K562 (cell line): Measurements from ENCODE around the gene ERC2. TPM values are rescaled to one million over a fixed set of nuclear protein-coding genes. Genes with fewer than 3 reads are reported as not detected.

Experiments
- ATAC-seq: fragments of 200-7000 bp; cut with Tn5 transposase; 3 replicates; pipeline ENCODE4 v1.9.1; 2020; ENCODE audit warnings: moderate library complexity
- BruUV-seq: library from RNA; stranded (reverse); fragments of 400-500 nt; replicated peaks from 2 replicates; lab custom pipeline; 2021; lab: Mats Ljungman, UMichigan
- CTCF ChIA-PET: fragments of 300-600 bp; formaldehyde crosslinking; extraction: SDS; loops from one replicate; lab custom pipeline; 2021; ENCODE audit warnings: low intra/inter-chr PET ratio; lab: Yijun Ruan, JAX
- POLR2A ChIA-PET: fragments of 300-600, 350-650 bp; sonication (Branson Sonifier 250); formaldehyde crosslinking; extraction: SDS; loops from one replicate; lab custom pipeline; 2021; ENCODE audit warnings: antibody characterized with exemption, inconsistent platforms; lab: Yijun Ruan, JAX
- DNase-seq, 4 experiments: peaks; one replicate each; pipeline versions ENCODE4 v3.0.0 to v3.0.0-alpha.2; 2011 to 2018; ENCODE audit warnings: low spot score in 3 of 4, mixed read lengths in 3 of 4; ENCODE audit errors: extremely low read depth in 1 of 4
- FAIRE-seq: peaks from 2 replicates; lab custom pipeline; 2011; peaks lifted over from hg19 to GRCh38; lab: Jason Lieb, UNC
- H2AFZ ChIP-seq: 2 replicates; pipeline ENCODE4 v1.6.0; 2011; ENCODE audit warnings: low read depth, low read length, control low read depth, inconsistent platforms
- H3K27ac ChIP-seq: fragments of 200-600 bp; 3 replicates; pipeline ENCODE4 v1.8.0; 2011; ENCODE audit warnings: low read depth, mild to moderate bottlenecking, control low read depth, inconsistent platforms, low read length, moderate library complexity, mixed read lengths; ENCODE audit errors: extremely low read depth
- H3K27me3 ChIP-seq, 2 experiments: fragments of 300-600 bp in 1 of 2; 2 replicates in 1 of 2; 3 replicates in 1 of 2; pipeline versions ENCODE4 v1.6.0 to v1.8.0; 2011; ENCODE audit warnings: inconsistent platforms in 2 of 2, low read length in 2 of 2, mild to moderate bottlenecking in 1 of 2, mixed read lengths in 1 of 2, moderate library complexity in 1 of 2; ENCODE audit not compliant: control insufficient read depth in 2 of 2, insufficient read depth in 2 of 2
- H3K36me3 ChIP-seq: fragments of 300-600 bp; 3 replicates; pipeline ENCODE4 v1.8.0; 2011; ENCODE audit warnings: mild to moderate bottlenecking, low read length, inconsistent platforms; ENCODE audit not compliant: control insufficient read depth, insufficient read depth
- H3K4me1 ChIP-seq, 2 experiments: fragments of 200-600 bp in 1 of 2; replicated peaks in 1 of 2; 2 replicates in 1 of 2; 3 replicates in 1 of 2; pipeline versions ENCODE4 v1.5.1 to v1.8.0; 2011; ENCODE audit warnings: inconsistent platforms in 2 of 2, low read length in 2 of 2, mild to moderate bottlenecking in 1 of 2, mixed read lengths in 1 of 2, moderate library complexity in 1 of 2; ENCODE audit not compliant: control insufficient read depth in 2 of 2, insufficient read depth in 2 of 2
- H3K4me2 ChIP-seq: 2 replicates; pipeline ENCODE4 v1.6.1; 2011; ENCODE audit warnings: low read length, control low read depth, inconsistent platforms, mixed read lengths; ENCODE audit not compliant: insufficient read depth
- H3K4me3 ChIP-seq: fragments of 200-600 bp; sonication (generic), shearing (Covaris generic); 2 replicates; pipeline ENCODE4 v1.5.1; 2016; ENCODE audit warnings: control low read depth, inconsistent platforms
- H3K79me2 ChIP-seq: fragments of 200-600 bp; 3 replicates; pipeline ENCODE4 v1.8.0; 2011; ENCODE audit warnings: low read length, inconsistent platforms; ENCODE audit not compliant: control insufficient read depth, insufficient read depth
- H3K9ac ChIP-seq, 2 experiments: 2 replicates each; pipeline versions ENCODE4 v1.6.0 to v1.6.1; 2011; ENCODE audit warnings: low read depth in 2 of 2, low read length in 2 of 2, control low read depth in 1 of 2, inconsistent platforms in 1 of 2, mild to moderate bottlenecking in 1 of 2, mixed read lengths in 1 of 2; ENCODE audit not compliant: insufficient read depth in 1 of 2
- H3K9me1 ChIP-seq: one replicate; pipeline ENCODE4 v1.6.0; 2011; ENCODE audit warnings: inconsistent platforms, mild to moderate bottlenecking, low read length, moderate library complexity; ENCODE audit not compliant: control insufficient read depth, insufficient read depth
- H3K9me3 ChIP-seq: replicated peaks from 2 replicates; pipeline ENCODE4 v1.5.1; 2011; ENCODE audit warnings: low read depth, low read length, inconsistent platforms; ENCODE audit not compliant: control insufficient read depth, insufficient read depth
- H4K20me1 ChIP-seq: replicated peaks from 2 replicates; pipeline ENCODE4 v1.6.1; 2011; ENCODE audit warnings: low read length, inconsistent platforms, mixed read lengths; ENCODE audit not compliant: control insufficient read depth, insufficient read depth
- AFF4 ChIP-seq: sonication (generic); formaldehyde crosslinking; IDR thresholded peaks from 2 replicates; pipeline ENCODE4 v1.8.0; 2023; ENCODE audit warnings: mild to moderate bottlenecking, missing genetic modification reagents
- FOSL1 ChIP-seq: fragments of 200-800 bp; sonication (Bioruptor generic); conservative IDR thresholded peaks from 2 replicates; pipeline ENCODE4 v1.6.1; 2016; ENCODE audit warnings: missing genetic modification characterization, missing compliant biosample characterization
- GATAD2A ChIP-seq: fragments of 450-650 bp; IDR thresholded peaks from 2 replicates; pipeline ENCODE4 v1.6.1; 2017
- NFYB ChIP-seq: IDR thresholded peaks from 2 replicates; pipeline ENCODE4 v1.6.1; 2011; ENCODE audit warnings: mild to moderate bottlenecking, moderate library complexity; ENCODE audit not compliant: insufficient read length; ENCODE audit errors: extremely low read depth
- TAF15 ChIP-seq: fragments of 200-400 bp; formaldehyde crosslinking; IDR thresholded peaks from 2 replicates; pipeline ENCODE4 v1.6.1; 2017; ENCODE audit warnings: mild to moderate bottlenecking, low read depth, low read length, moderate library complexity
- ZEB2 ChIP-seq: fragments of 450-650 bp; IDR thresholded peaks from 2 replicates; pipeline ENCODE4 v1.6.1; 2016
- ZNF318 ChIP-seq, 2 experiments: fragments of 450-650 bp; IDR thresholded peaks; 2 replicates each; pipeline ENCODE4 v1.6.1; 2016; ENCODE audit warnings: mild to moderate bottlenecking in 2 of 2, borderline replicate concordance in 1 of 2, low read depth in 1 of 2, moderate library complexity in 1 of 2
- ZNF79 ChIP-seq: fragments of 250-450 bp; sonication (Bioruptor Pico); IDR thresholded peaks from 2 replicates; pipeline ENCODE4 v1.4.0; 2020; ENCODE audit warnings: low read depth, mild to moderate bottlenecking, moderate library complexity
- WGBS: fragments of 100-300 bp; shearing (Covaris generic); methylation state at CpG from one replicate; pipeline ENCODE4 v1.1.6; 2016; ENCODE audit warnings: low coverage, mixed read lengths; ENCODE audit not compliant: insufficient coverage; ENCODE audit errors: missing lambda C conversion rate; 5-methylcytosine and 5-hydroxymethylcytosine counted together
- in situ Hi-C: fragments of 300-500 bp; cut with MboI; formaldehyde crosslinking; loops from 4 replicates; pipeline ENCODE4 v1.15.0; 2018; ENCODE audit warnings: inconsistent platforms, mixed read lengths
- intact Hi-C: fragments of 100-400 bp; cut with micrococcal nuclease; formaldehyde crosslinking; loops from 2 replicates; pipeline ENCODE4 v1.14.2; 2022
- polyA plus RNA-seq, 8 experiments: library from polyadenylated mRNA; depleted of rRNA in 4 of 8; stranded (reverse) in 5 of 8; unstranded in 3 of 8; fragments of >200 nt; fragmentation: Nextera tagmentation in 2 of 8; fragmentation: Illumina TruSeq in 1 of 8; extraction: Ambion mirVana in 2 of 8; extraction: Trizol in 1 of 8; gene quantifications; 2 replicates each; pipeline versions ENCODE4 v1.2.1 to v1.2.3, GENCODE V29; 2011 to 2014; ENCODE audit warnings: inconsistent platforms in 1 of 8, missing spikeins in 1 of 8
- total RNA-seq, 7 experiments: library from RNA; depleted of rRNA in 6 of 7; stranded (reverse); fragments of >200 nt in 6 of 7; fragmentation: Illumina TruSeq in 2 of 7; extraction: Trizol in 2 of 7; gene quantifications; 2 replicates each; pipeline versions ENCODE4 v1.2.1 to v1.2.3, GENCODE V29; 2011 to 2021; ENCODE audit warnings: low replicate concordance in 1 of 7

Gene ERC2
- total and polyA plus RNA-seq, 9 of the 15 experiments (the other 6 are each of a cell fraction or from before 2014, with no cell fraction given): 0.04 to 0.18 (median 0.07) TPM; not detected in 2

- H3K9me1 ChIP-seq: no peaks in the 10 kb centered on the region
- H3K4me1 ChIP-seq: peaks cover 0 to 3% of the 10 kb centered on the region in 2 experiments; a peak in 1 of 5 replicates
- H3K9me3 ChIP-seq: no peaks in the 10 kb centered on the region
- no peak for FAIRE-seq
- WGBS: 1% methylated on average over 21 of the region's 42 CpGs
- ChIA-PET POLR2A (no interaction called here), CTCF (no interaction called here)
- H3K4me2 ChIP-seq: no peak overlapping the region
- in situ Hi-C loops (no loop called here), intact Hi-C loops (loop anchor here (10.0 kb wide), 1 partner anchor 264 kb away; no protein-coding TSS in a partner anchor)
- no peak for ATAC-seq
- DNase-seq: no peak
- no peaks in the 10 kb centered on the region for H4K20me1 ChIP-seq
- H3K36me3 ChIP-seq: no peaks in the 10 kb centered on the region
- no peak overlapping the region for H3K4me3 ChIP-seq
- peaks cover 2 to 42% of the 10 kb centered on the region in 2 experiments; a peak in 4 of 5 replicates for H3K27me3 ChIP-seq
- H2AFZ ChIP-seq: no peak overlapping the region
- no peaks in the 10 kb centered on the region for H3K79me2 ChIP-seq
- BruUV-seq: no TSS peak
- H3K9ac ChIP-seq: no peak overlapping the region
- H3K27ac ChIP-seq: no peak overlapping the region
- TF ChIP-seq ZNF79 (CRISPR knock-in tag) (no peak), ZEB2 (no peak), FOSL1 (tag) (no peak), ZNF318 (IDR thresholded peaks at IDR 0.05; ENCODE audit: borderline replicate concordance in 1 of 2, low read depth in 1 of 2) (no peak), GATAD2A (no peak), TAF15 (no peak), NFYB (no peak), AFF4 (no peak)
These were observed 987.1 kb downstream of the ERC2 start for GRCh38 chr3:55480911-55481743.
